ENCODE results near the gene PADI4.

Gene PADI4

DNA sequence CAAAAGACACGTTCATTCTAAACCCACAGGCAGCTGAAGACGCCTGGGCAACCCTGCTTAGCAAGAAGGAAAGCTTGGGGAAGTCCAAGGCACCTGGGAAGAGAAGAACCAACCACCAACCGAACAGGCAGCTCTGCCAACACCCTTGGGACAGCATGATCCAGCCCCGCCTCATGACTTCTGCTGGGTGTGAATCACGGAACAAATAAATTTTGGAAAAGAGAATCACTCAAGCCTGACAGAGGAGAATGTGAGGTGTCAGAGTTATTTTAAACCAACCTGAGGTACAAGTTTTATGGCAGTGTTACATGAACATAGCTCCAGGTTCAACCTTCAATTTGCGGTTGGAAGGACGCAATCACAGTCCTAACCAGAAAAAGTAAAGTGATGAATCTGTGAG is 10.0 kb upstream of the PADI4 start:
- no peak overlapping the region for H3K4me3 ChIP-seq (ENCODE audit: low read depth, low read length)
- no peaks in the 10 kb centered on the region for H3K36me3 ChIP-seq
- H3K4me1 ChIP-seq = no peaks in the 10 kb centered on the region
- H3K9me3 ChIP-seq = no peaks in the 10 kb centered on the region
- TF ChIP-seq CTCF (IDR thresholded peaks at IDR 0.05; ENCODE audit: low read depth, low read length) = no peak
- no peaks in the 10 kb centered on the region for H3K27me3 ChIP-seq
- no peak for DNase-seq

GRCh38 chr1:17301767-17302166 is 6.2 kb upstream of the PADI4 start:
- no peak for DNase-seq
- H3K27me3 ChIP-seq = no peaks in the 10 kb centered on the region
- no peaks in the 10 kb centered on the region for H3K9me3 ChIP-seq
- H3K36me3 ChIP-seq = no peaks in the 10 kb centered on the region
- no peaks in the 10 kb centered on the region for H3K4me1 ChIP-seq
- no peak for TF ChIP-seq CTCF (IDR thresholded peaks at IDR 0.05; ENCODE audit: low read depth, low read length)
- no peak overlapping the region for H3K4me3 ChIP-seq (ENCODE audit: low read depth, low read length)

GRCh38 chr1:17304151-17304825 is 3.7 kb upstream of the PADI4 start:
- Histone ChIP-seq H3K27me3 (no peaks in the 10 kb centered on the region), H3K9me3 (no peaks in the 10 kb centered on the region), H3K4me1 (no peaks in the 10 kb centered on the region), H3K4me3 (ENCODE audit: low read depth, low read length) (no peak overlapping the region), H3K36me3 (no peaks in the 10 kb centered on the region)
- TF ChIP-seq CTCF (IDR thresholded peaks at IDR 0.05; ENCODE audit: low read depth, low read length) = no peak
- no peak for DNase-seq

DNA sequence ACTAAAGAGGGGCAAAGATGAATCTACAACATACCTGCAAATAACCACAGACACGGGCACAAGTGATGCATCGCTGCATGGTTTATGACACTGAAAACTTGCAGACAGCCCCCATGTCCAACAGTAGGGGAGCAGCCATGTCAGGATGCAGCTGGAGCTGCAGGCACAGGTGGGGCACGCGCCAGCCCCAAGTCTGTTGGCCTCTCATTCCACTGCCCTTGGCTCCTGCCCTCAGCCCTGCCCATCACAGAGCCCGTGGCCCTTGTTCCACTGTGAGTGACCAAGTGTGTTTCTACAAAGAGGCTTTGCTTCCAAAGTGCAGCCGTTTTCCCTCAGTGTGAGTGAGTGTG is 3.2 kb upstream of the PADI4 start:
- no peaks in the 10 kb centered on the region for H3K36me3 ChIP-seq
- no peak for DNase-seq
- no peak overlapping the region for H3K4me3 ChIP-seq (ENCODE audit: low read depth, low read length)
- TF ChIP-seq CTCF (IDR thresholded peaks at IDR 0.05; ENCODE audit: low read depth, low read length) = no peak
- no peaks in the 10 kb centered on the region for H3K9me3 ChIP-seq
- H3K4me1 ChIP-seq = no peaks in the 10 kb centered on the region
- H3K27me3 ChIP-seq = no peaks in the 10 kb centered on the region

GRCh38 chr1:17305576-17306095 is 2.4 kb upstream of the PADI4 start:
- TF ChIP-seq CTCF (IDR thresholded peaks at IDR 0.05; ENCODE audit: low read depth, low read length) = no peak
- no peaks in the 10 kb centered on the region for H3K36me3 ChIP-seq
- no peak for DNase-seq
- no peaks in the 10 kb centered on the region for H3K4me1 ChIP-seq
- H3K4me3 ChIP-seq (ENCODE audit: low read depth, low read length) = no peak overlapping the region
- H3K27me3 ChIP-seq = no peaks in the 10 kb centered on the region
- H3K9me3 ChIP-seq = no peaks in the 10 kb centered on the region

GRCh38 chr1:17306407-17306806 is 1.6 kb upstream of the PADI4 start:
- H3K36me3 ChIP-seq = no peaks in the 10 kb centered on the region
- no peak for DNase-seq
- no peaks in the 10 kb centered on the region for H3K27me3 ChIP-seq
- H3K4me3 ChIP-seq (ENCODE audit: low read depth, low read length) = no peak overlapping the region
- no peak for TF ChIP-seq CTCF (IDR thresholded peaks at IDR 0.05; ENCODE audit: low read depth, low read length)
- no peaks in the 10 kb centered on the region for H3K4me1 ChIP-seq
- H3K9me3 ChIP-seq = no peaks in the 10 kb centered on the region
